ENCODE measurements around the gene ANKRD23.
"Not testable (repeated sequence)": the region's sequence is repeated elsewhere in the genome, so short reads cannot be mapped to it uniquely, and the experiment has no call there.

ANKRD23 gene

DNA sequence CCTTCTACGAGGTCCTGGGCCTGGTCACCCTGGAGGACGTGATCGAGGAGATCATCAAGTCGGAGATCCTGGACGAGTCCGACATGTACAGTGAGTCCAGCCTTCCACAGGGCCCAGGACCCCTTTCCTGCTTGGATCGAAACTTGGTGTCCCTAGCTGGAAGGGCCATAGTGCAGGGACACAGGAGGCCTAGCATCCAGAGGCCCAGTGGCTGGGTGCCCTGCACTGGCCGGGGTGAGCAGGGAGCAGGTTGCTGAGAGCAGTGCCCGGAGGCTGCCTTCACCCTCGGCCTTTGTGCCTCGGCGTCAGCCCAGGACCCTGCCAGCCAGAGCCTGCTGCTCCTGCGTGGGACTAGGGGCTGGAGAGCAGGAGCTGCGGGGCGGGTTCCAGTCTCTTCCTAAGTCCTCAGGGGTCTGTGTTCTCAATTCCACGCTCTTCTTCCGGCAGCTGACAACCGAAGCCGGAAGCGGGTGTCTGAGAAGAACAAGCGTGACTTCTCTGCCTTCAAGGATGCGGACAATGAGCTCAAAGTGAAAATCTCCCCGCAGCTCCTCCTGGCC lies 46.7 kb downstream of the ANKRD23 start:
- H3K9me2 ChIP-seq (ENCODE audit: low read depth, low read length): no peaks in the 10 kb centered on the region
- H3K4me1 ChIP-seq (ENCODE audit: insufficient read depth, low read length, severe bottlenecking): peaks cover 3% of the 10 kb centered on the region
- no peaks in the 10 kb centered on the region for H3K79me2 ChIP-seq (ENCODE audit: insufficient read depth, low read length)
- H3K4me3 ChIP-seq (ENCODE audit: low read depth, low read length, poor library complexity, severe bottlenecking): no peak overlapping the region
- TF ChIP-seq EZH2 (IDR thresholded peaks at IDR 0.05; ENCODE audit: borderline replicate concordance, low read length): no peak
- TF ChIP-seq, protein P1, sequence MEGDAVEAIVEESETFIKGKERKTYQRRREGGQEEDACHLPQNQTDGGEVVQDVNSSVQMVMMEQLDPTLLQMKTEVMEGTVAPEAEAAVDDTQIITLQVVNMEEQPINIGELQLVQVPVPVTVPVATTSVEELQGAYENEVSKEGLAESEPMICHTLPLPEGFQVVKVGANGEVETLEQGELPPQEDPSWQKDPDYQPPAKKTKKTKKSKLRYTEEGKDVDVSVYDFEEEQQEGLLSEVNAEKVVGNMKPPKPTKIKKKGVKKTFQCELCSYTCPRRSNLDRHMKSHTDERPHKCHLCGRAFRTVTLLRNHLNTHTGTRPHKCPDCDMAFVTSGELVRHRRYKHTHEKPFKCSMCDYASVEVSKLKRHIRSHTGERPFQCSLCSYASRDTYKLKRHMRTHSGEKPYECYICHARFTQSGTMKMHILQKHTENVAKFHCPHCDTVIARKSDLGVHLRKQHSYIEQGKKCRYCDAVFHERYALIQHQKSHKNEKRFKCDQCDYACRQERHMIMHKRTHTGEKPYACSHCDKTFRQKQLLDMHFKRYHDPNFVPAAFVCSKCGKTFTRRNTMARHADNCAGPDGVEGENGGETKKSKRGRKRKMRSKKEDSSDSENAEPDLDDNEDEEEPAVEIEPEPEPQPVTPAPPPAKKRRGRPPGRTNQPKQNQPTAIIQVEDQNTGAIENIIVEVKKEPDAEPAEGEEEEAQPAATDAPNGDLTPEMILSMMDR (IDR thresholded peaks at IDR 0.05; ENCODE audit: low read length): no peak
- H4K20me1 ChIP-seq (ENCODE audit: insufficient read depth, low read length): no peaks in the 10 kb centered on the region
- H3K4me2 ChIP-seq (ENCODE audit: low read length): no peak overlapping the region
- H3K9me3 ChIP-seq (ENCODE audit: low read length): no peaks in the 10 kb centered on the region
- H3K9ac ChIP-seq (ENCODE audit: low read length): no peak overlapping the region
- no peaks in the 10 kb centered on the region for H3K27me3 ChIP-seq (ENCODE audit: insufficient read depth, low read length)
- H3K36me3 ChIP-seq (ENCODE audit: insufficient read depth, low read length): no peaks in the 10 kb centered on the region
- H3K27ac ChIP-seq (ENCODE audit: low read depth, low read length, poor library complexity, severe bottlenecking): no peak overlapping the region
- no peak overlapping the region for H2AFZ ChIP-seq (ENCODE audit: low read length)
- no peaks in the 10 kb centered on the region for H3F3A ChIP-seq (ENCODE audit: insufficient read depth, low read length)

DNA sequence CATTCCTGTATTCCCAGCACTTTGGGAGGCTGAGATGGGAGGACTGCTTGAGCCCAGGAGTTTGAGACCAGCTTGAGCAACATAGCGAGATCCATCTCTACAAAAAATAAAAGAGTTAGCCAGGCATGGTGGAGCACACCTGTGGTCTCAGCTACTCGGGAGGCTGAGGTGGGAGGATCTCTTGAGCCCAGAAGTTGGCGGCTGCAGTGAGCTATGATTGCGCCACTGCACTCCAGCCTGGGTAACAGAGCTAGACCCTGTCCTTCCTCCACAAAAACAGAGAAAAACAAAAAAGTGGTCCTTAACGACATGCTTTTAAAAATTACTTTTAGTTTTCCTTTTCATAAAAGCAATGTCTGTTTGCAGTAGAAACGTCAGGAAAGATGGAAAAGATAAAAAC lies 47.3 kb downstream of the ANKRD23 start:
- not testable (repeated sequence) for H3K9me3 ChIP-seq (ENCODE audit: low read length); H3K4me2 ChIP-seq (ENCODE audit: low read length); H3K27me3 ChIP-seq (ENCODE audit: insufficient read depth, low read length); H2AFZ ChIP-seq (ENCODE audit: low read length); H3K9ac ChIP-seq (ENCODE audit: low read length); H3K36me3 ChIP-seq (ENCODE audit: insufficient read depth, low read length); H3K4me3 ChIP-seq (ENCODE audit: low read depth, low read length, poor library complexity, severe bottlenecking); H3K27ac ChIP-seq (ENCODE audit: low read depth, low read length, poor library complexity, severe bottlenecking); H3K4me1 ChIP-seq (ENCODE audit: insufficient read depth, low read length, severe bottlenecking); H4K20me1 ChIP-seq (ENCODE audit: insufficient read depth, low read length); H3K9me2 ChIP-seq (ENCODE audit: low read depth, low read length); H3K79me2 ChIP-seq (ENCODE audit: insufficient read depth, low read length); H3F3A ChIP-seq (ENCODE audit: insufficient read depth, low read length)

DNA sequence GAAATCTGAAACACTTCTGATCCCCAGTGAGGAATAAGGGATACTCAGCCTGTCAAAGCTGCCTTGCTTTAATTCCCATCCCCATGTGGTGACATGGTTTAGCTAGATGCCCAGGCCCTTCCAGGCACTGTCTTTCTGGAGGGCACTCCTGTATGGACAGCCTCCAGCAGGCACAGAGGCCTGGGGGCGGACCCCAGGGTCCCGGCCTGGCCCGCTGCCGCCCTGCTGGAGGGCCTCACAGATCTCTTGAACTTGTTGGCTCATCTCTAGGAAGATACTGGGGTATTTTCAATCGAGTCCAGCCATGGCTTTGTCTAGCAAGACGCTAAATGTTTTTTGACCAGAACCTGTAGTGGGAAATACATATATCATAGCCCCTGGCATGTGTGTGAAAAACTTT lies 48.7 kb downstream of the ANKRD23 start:
- Histone ChIP-seq H3K27ac (ENCODE audit: low read depth, low read length, poor library complexity, severe bottlenecking) (no peak overlapping the region), H4K20me1 (ENCODE audit: insufficient read depth, low read length) (no peaks in the 10 kb centered on the region), H3K4me2 (ENCODE audit: low read length) (no peak overlapping the region), H3F3A (ENCODE audit: insufficient read depth, low read length) (no peaks in the 10 kb centered on the region), H3K27me3 (ENCODE audit: insufficient read depth, low read length) (no peaks in the 10 kb centered on the region), H3K9ac (ENCODE audit: low read length) (no peak overlapping the region), H3K36me3 (ENCODE audit: insufficient read depth, low read length) (no peaks in the 10 kb centered on the region), H3K9me2 (ENCODE audit: low read depth, low read length) (no peaks in the 10 kb centered on the region), H3K9me3 (ENCODE audit: low read length) (no peaks in the 10 kb centered on the region), H3K4me1 (ENCODE audit: insufficient read depth, low read length, severe bottlenecking) (no peaks in the 10 kb centered on the region), H2AFZ (ENCODE audit: low read length) (no peak overlapping the region), H3K79me2 (ENCODE audit: insufficient read depth, low read length) (no peaks in the 10 kb centered on the region), H3K4me3 (ENCODE audit: low read depth, low read length, poor library complexity, severe bottlenecking) (no peak overlapping the region)
- TF ChIP-seq EZH2 (IDR thresholded peaks at IDR 0.05; ENCODE audit: borderline replicate concordance, low read length): no peak
- TF ChIP-seq, protein P1 (IDR thresholded peaks at IDR 0.05; ENCODE audit: low read length): no peak

Measured in OCI-LY1 (cell line).